Measurements from ENCODE around the gene TRIM71. TPM values are rescaled to one million over a fixed set of nuclear protein-coding genes. Genes with fewer than 3 reads are reported as not detected.
"Not testable (repeated sequence)": the region's sequence is repeated elsewhere in the genome, so short reads cannot be mapped to it uniquely, and the experiment has no call there.

Gene TRIM71
- total RNA-seq, 4 donors from 2014 or later = 0.13 to 0.84 (median 0.36) TPM; not detected in 1

DNA sequence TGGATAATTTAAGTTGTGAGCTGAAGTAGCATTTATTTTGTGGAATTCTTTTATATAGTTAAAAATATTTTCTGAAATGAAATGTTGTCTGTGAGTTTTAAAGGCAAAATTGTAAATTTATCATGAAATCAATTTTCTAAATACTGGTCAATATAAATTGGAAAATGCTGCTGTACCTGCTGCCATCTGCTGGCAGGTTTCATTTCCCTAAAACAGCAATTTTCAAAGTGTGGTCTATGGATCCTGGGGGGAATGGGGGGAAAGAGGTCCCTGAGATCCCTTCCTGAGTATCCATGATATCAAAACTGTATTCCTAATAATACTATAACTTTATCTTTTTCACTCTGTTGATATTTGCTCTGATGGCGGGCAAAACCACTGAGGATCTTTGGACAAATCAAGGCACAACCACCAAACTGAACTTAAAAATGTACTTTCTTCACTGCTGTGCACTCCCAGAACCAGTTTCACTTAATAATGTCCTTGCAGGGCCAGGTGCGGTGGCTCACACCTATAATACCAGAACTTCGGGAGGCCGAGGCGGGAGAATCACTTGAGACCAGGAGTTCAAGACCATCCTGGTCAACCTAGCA, 116.4 kb downstream of the TRIM71 start:
- TF ChIP-seq, protein P1, sequence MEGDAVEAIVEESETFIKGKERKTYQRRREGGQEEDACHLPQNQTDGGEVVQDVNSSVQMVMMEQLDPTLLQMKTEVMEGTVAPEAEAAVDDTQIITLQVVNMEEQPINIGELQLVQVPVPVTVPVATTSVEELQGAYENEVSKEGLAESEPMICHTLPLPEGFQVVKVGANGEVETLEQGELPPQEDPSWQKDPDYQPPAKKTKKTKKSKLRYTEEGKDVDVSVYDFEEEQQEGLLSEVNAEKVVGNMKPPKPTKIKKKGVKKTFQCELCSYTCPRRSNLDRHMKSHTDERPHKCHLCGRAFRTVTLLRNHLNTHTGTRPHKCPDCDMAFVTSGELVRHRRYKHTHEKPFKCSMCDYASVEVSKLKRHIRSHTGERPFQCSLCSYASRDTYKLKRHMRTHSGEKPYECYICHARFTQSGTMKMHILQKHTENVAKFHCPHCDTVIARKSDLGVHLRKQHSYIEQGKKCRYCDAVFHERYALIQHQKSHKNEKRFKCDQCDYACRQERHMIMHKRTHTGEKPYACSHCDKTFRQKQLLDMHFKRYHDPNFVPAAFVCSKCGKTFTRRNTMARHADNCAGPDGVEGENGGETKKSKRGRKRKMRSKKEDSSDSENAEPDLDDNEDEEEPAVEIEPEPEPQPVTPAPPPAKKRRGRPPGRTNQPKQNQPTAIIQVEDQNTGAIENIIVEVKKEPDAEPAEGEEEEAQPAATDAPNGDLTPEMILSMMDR (IDR thresholded peaks at IDR 0.05) = no peak
- no peak for DNase-seq (ENCODE audit: low spot score)
- ATAC-seq (ENCODE audit: low FRiP score) = no peak

DNA sequence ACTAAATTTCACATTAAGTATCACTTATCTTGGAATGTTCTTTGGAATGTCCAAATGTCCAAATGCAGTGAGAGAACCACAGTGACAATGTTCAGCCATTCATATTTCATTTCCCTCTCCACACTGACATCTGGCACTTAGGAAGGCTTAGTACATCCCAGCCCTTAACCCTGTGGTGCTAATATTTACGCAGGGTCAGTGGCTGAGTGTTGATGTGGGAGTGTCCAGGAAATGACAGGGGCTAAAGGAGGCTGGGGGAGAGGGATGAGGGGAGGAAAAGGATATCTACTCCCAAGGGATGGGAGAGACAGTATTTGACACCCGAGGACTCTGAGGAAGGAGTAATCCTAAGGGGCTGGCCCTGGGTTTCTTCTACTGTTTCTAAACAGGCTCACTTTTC, 119.5 kb downstream of the TRIM71 start:
- DNase-seq (ENCODE audit: low spot score) = no peak
- TF ChIP-seq, protein P1 (IDR thresholded peaks at IDR 0.05) = no peak
- no peak for ATAC-seq (ENCODE audit: low FRiP score)

DNA sequence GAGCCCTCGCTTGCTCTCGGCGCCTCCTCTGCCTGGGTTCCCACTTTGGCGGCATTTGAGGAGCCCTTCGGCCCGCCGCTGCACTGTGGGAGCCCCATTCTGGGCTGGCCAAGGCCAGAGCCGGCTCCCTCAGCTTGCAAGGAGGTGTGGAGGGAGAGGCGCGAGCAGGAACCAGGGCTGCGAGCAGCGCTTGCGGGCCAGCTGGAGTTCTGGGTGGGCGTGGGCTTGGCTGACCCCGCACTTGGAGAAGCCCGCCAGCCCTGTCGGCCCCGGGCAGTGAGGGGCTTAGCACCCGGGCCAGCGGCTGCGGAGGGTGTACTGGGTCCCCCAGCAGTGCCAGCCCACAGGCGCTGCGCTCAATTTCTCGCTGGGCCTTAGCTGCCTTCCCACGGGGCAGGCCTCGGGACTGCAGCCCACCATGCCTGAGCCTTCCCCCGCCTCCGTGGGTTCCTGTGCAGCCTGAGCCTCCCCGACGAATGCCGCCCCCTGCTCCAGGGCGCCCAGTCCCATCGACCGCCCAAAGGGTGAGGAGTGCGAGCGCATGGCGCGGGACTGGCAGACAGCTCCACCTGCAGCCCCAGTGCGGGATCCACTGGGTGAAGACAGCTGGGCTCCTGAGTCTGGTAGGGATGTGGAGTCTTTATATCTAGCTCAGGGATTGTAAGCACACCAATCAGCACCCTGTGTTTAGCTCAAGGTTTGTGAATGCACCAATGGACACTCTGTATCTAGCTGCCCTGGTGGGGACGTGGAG, 121.9 kb downstream of the TRIM71 start:
- not testable (repeated sequence) for DNase-seq (ENCODE audit: low spot score); ATAC-seq (ENCODE audit: low FRiP score)

DNA sequence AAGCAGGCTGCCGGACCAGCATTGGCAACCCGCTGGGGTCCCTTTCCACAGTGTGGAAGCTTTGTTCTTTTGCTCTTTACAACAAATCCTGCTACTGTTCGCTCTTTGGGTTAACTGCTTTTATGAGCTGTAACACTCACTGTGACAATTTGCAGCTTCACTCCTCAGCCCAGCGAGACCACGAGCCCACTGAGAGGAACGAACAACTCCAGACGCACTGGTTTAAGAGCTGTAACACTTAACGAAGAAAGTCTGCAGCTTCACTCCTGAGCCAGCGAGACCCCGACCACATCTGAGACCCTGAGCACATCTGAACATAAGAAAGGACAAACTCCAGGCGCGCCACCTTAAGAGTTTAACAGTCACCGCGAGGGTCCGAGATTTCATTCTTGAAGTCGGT, 122.9 kb downstream of the TRIM71 start:
- TF ChIP-seq, protein P1 (IDR thresholded peaks at IDR 0.05) = no peak
- DNase-seq (ENCODE audit: low spot score) = no peak
- no peak for ATAC-seq (ENCODE audit: low FRiP score)

DNA sequence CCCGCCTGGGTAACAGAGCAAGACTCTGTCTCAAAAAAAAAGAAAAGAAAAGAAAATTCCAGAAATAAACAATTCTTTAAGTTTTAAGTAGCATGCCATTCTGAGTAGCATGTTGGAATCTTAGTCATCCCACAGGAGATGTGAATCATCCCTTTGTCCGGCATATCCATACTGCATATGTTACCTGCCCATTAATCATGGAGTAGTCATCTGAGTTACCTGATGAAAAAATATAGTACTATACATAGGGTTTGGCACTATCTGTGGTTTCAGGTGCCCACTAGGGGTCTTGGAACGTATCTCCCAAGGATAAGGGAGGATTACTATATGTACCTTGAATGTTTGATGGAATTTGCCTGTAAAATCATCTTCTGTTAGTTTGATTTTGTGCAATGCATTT, 127.3 kb downstream of the TRIM71 start:
- TF ChIP-seq, protein P1 (IDR thresholded peaks at IDR 0.05) = no peak
- DNase-seq (ENCODE audit: low spot score) (no peak), ATAC-seq (ENCODE audit: low FRiP score) (no peak)

DNA sequence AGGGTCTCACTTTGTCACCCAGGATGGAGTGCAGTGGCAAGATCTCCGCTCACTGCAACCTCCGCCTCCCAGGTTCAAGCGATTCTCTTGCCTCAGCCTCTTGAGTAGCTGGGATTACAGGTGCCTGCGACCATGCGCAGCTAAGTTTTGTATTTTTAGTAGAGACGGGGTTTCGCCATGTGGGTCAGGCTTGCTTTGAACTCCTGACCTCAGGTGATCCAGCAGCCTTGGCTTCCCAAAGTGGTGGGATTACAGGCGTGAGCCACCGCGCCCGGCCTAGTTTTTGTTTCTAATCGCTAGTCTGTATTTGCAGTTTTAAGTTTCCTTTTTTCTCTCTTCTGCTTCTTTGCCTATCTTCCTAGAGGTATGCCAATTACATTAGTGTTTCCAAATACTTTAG, 127.8 kb downstream of the TRIM71 start:
- DNase-seq (ENCODE audit: low spot score) = not testable (repeated sequence)

DNA sequence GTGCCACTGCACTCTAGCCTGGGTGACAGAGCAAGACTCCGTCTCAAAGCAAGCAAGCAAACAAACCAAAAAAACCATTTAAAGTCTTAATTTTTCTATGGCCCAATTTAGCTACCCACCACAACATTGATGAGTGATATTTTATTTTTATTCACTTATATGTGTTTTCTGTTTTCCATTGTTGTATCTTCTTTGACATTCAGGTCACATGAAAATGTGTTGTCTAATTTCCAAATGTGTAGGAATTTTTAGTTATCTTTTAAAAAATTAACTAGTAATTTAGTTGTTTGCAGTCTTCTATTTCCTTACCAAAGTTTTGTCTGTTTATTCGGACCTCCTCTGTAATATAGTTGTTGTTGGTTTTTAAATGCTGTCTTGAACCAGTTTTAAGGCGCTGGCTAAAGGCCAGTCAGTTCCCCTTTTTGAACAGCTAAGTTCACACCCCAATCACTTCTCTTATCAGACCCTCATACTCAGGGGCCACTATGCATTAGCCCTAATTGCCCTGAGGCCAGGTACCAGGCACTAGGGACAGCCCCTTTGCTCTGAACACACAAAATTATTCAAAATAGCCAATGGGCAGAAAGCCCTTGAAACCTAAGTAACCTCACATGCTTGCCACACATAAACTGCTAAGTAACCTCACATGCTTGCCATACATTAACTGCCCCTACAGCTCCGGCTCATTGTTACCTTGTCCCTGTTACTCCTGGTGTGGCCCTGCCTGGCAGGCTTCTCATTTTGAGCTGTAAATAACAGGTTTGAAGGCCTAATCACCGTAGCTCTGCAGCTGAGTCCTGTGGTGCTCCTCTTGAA, 129.4 kb downstream of the TRIM71 start:
- DNase-seq (ENCODE audit: low spot score) = no peak
- TF ChIP-seq, protein P1 (IDR thresholded peaks at IDR 0.05) = no peak
- ATAC-seq (ENCODE audit: low FRiP score) = no peak

More for the DNA sequence above, 127.8 kb downstream of the TRIM71 start:
- not testable (repeated sequence) for ATAC-seq (ENCODE audit: low FRiP score)

Other genes with a start within 250 kb of the TRIM71 start
- gene DYNC1LI1, start 247.1 kb upstream of the TRIM71 start, total RNA-seq = 10 to 100 TPM; 21.3 to 30.0 (median 26.3) TPM
- 10 to 100 TPM; 10.3 to 24.0 (median 19.8) TPM for gene CNOT10, start 132.8 kb upstream of the TRIM71 start, total RNA-seq
- 1 to 10 TPM in 1 of 4 donors, under 1 TPM in 2, not detected in 1; 0.46 to 1.6 (median 0.69) TPM for gene CCR4, start 133.6 kb downstream of the TRIM71 start, total RNA-seq